Panc1 (cell line): ENCODE measurements around the gene CCDC14.
"Not testable (repeated sequence)": the region's sequence is repeated elsewhere in the genome, so short reads cannot be mapped to it uniquely, and the experiment has no call there.

Experiments
- CTCF ChIP-seq: fragments of 450-650 bp; IDR thresholded peaks from 2 replicates; pipeline ENCODE4 v1.5.1; 2017; ENCODE audit warnings: mild to moderate bottlenecking
- POLR2AphosphoS5 ChIP-seq: IDR thresholded peaks from 2 replicates; pipeline ENCODE4 v1.6.1; 2012; ENCODE audit warnings: mild to moderate bottlenecking, low read depth, low read length, moderate library complexity
- TF ChIP-seq, protein P1 (sequence below), 2 experiments: IDR thresholded peaks; 2 replicates each; pipeline ENCODE4 v1.6.1; 2011 to 2012; ENCODE audit warnings: low read depth in 2 of 2, control low read depth in 1 of 2, low read length in 1 of 2, mild to moderate bottlenecking in 1 of 2, moderate library complexity in 1 of 2; ENCODE audit not compliant: insufficient read depth in 1 of 2

DNA sequence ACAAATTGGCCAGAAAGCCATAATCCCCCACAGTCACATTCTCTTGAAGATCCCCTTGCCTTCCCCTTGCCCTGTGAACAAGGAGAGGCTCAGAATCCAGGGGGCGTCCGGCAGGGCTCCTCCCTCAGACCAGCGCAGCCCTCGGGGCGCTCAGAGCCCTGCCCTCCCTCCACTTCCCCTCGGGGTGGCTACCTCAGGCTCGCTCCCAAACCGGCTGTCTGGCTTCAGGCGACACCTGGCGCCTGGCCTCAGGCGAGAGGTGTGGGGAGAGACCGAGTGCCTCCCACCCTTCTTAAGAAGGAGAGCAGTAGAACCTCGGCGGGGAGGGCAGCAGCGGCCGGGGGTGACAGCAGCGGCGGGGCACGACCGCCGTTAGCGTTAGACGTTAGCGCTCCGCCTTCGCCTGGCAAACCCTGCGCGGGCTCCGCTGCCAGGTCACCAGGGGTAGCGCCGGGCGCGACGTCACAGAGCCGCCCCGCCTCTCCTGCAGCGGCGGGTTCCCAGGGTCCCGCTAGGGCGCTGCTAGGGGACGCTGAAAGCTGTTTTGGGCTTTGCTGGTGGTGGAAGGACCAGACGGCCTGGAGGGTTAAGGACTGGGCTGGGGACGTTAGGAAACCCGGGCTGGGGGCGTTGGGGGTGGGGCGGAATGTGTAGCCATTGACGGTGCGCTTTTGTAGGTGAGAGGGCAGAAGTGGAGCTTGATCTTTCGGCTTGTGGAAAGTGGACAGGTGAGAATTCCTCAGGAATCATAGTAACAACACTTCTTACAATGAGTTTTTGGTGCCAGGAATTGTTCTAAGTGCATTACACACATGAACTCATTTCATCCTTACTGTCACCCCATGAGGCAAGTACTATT, 30.9 kb upstream of the CCDC14 start, which contains the start of gene ROPN1:
- TF ChIP-seq, protein P1, sequence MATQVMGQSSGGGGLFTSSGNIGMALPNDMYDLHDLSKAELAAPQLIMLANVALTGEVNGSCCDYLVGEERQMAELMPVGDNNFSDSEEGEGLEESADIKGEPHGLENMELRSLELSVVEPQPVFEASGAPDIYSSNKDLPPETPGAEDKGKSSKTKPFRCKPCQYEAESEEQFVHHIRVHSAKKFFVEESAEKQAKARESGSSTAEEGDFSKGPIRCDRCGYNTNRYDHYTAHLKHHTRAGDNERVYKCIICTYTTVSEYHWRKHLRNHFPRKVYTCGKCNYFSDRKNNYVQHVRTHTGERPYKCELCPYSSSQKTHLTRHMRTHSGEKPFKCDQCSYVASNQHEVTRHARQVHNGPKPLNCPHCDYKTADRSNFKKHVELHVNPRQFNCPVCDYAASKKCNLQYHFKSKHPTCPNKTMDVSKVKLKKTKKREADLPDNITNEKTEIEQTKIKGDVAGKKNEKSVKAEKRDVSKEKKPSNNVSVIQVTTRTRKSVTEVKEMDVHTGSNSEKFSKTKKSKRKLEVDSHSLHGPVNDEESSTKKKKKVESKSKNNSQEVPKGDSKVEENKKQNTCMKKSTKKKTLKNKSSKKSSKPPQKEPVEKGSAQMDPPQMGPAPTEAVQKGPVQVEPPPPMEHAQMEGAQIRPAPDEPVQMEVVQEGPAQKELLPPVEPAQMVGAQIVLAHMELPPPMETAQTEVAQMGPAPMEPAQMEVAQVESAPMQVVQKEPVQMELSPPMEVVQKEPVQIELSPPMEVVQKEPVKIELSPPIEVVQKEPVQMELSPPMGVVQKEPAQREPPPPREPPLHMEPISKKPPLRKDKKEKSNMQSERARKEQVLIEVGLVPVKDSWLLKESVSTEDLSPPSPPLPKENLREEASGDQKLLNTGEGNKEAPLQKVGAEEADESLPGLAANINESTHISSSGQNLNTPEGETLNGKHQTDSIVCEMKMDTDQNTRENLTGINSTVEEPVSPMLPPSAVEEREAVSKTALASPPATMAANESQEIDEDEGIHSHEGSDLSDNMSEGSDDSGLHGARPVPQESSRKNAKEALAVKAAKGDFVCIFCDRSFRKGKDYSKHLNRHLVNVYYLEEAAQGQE (IDR thresholded peaks at IDR 0.05; ENCODE audit: insufficient read depth in 1 of 2, low read depth in 2 of 2, low read length in 1 of 2): not testable (repeated sequence)
- not testable (repeated sequence) for TF ChIP-seq CTCF, POLR2AphosphoS5
